ENCODE results near the gene IL17RE.

- no peak for TF ChIP-seq EZH2 (IDR thresholded peaks at IDR 0.05; ENCODE audit: borderline replicate concordance, low read length)
- TF ChIP-seq CTCF (conservative IDR thresholded peaks at IDR 0.05 in 1 of 2, IDR thresholded peaks at IDR 0.05 in 1 of 2; ENCODE audit: extremely low read depth in 1 of 2, insufficient read depth in 1 of 2, low read depth in 1 of 2, low read length in 2 of 2), result no peak
These were observed 5.6 kb downstream of the IL17RE start for GRCh38 chr3:9908286-9908685.
